Head of caudate nucleus (tissue), 42 donors: ENCODE data around the gene ATPAF2.
"Not testable (repeated sequence)": the region's sequence is repeated elsewhere in the genome, so short reads cannot be mapped to it uniquely, and the experiment has no call there.

Experiments
- DNase-seq, 42 donors: peaks; one replicate each; pipeline versions ENCODE4 v3.0.0 to v3.0.0-alpha.2; 2020 to 2021; ENCODE audit warnings: mixed read lengths in 7 of 42
- intact Hi-C: fragments of 100-400 bp; cut with DNase I; formaldehyde crosslinking; loops from one replicate; pipeline ENCODE4 v1.15.0; 2022

Gene ATPAF2

GRCh38 chr17:18019838-18020154 lies 19.2 kb downstream of the ATPAF2 start:
- DNase-seq, result no peak
- intact Hi-C loops, result no loop called here

GRCh38 chr17:18018411-18018921 lies 20.5 kb downstream of the ATPAF2 start:
- intact Hi-C loops, result no loop called here
- DNase-seq, result no peak

GRCh38 chr17:18017958-18018357 lies 21.0 kb downstream of the ATPAF2 start:
- DNase-seq, result no peak
- intact Hi-C loops, result no loop called here

- intact Hi-C loops, result no loop called here
- no peak for DNase-seq
Measured at GRCh38 chr17:18016426-18016825, 22.5 kb downstream of the ATPAF2 start.

- intact Hi-C loops, result no loop called here
- DNase-seq, result no peak
Measured at GRCh38 chr17:18015593-18015992, 23.4 kb downstream of the ATPAF2 start.

- DNase-seq, result no peak
- intact Hi-C loops, result no loop called here
Measured at GRCh38 chr17:18014006-18014405, 25.0 kb downstream of the ATPAF2 start.

GRCh38 chr17:18011286-18011685 lies 27.7 kb downstream of the ATPAF2 start:
- no peak for DNase-seq
- intact Hi-C loops, result no loop called here

- no peak for DNase-seq
- intact Hi-C loops, result no loop called here
Measured at GRCh38 chr17:18009609-18010420, 29.2 kb downstream of the ATPAF2 start.

GRCh38 chr17:18008496-18009268 lies 30.3 kb downstream of the ATPAF2 start:
- intact Hi-C loops, result no loop called here
- DNase-seq, result no peak

- intact Hi-C loops, result no loop called here
- DNase-seq, result no peak
Measured at GRCh38 chr17:18006495-18007239, 32.3 kb downstream of the ATPAF2 start.

- intact Hi-C loops, result no loop called here
- DNase-seq, result no peak
Measured at GRCh38 chr17:18005496-18005895, 33.5 kb downstream of the ATPAF2 start.

GRCh38 chr17:18004884-18005305 lies 34.1 kb downstream of the ATPAF2 start:
- DNase-seq, result peak in 1 of 42 donors; percentile 18

GRCh38 chr17:18004345-18004744 lies 34.6 kb downstream of the ATPAF2 start:
- intact Hi-C loops, result no loop called here

More at GRCh38 chr17:18004884-18005305, 34.1 kb downstream of the ATPAF2 start:
- intact Hi-C loops, result no loop called here

GRCh38 chr17:18002171-18002570 lies 36.8 kb downstream of the ATPAF2 start:
- DNase-seq, result no peak
- intact Hi-C loops, result no loop called here

More at GRCh38 chr17:18004345-18004744, 34.6 kb downstream of the ATPAF2 start:
- no peak for DNase-seq

- intact Hi-C loops, result no loop called here
- DNase-seq, result no peak
Measured at GRCh38 chr17:18000030-18000408, 38.9 kb downstream of the ATPAF2 start.

- no peak for DNase-seq
- intact Hi-C loops, result no loop called here
Measured at GRCh38 chr17:17999364-18000029, 39.5 kb downstream of the ATPAF2 start.

GRCh38 chr17:17998934-17999333 lies 40.0 kb downstream of the ATPAF2 start:
- no peak for DNase-seq
- intact Hi-C loops, result no loop called here

GRCh38 chr17:17995887-17996286 lies 43.1 kb downstream of the ATPAF2 start:
- DNase-seq, intact Hi-C loops: not testable (repeated sequence)
